Measurements from ENCODE around the gene MAK. TPM values are rescaled to one million over a fixed set of nuclear protein-coding genes. Genes with fewer than 3 reads are reported as not detected.

Gene MAK
- polyA plus RNA-seq, 1 donor from 2014 or later = not detected

DNA sequence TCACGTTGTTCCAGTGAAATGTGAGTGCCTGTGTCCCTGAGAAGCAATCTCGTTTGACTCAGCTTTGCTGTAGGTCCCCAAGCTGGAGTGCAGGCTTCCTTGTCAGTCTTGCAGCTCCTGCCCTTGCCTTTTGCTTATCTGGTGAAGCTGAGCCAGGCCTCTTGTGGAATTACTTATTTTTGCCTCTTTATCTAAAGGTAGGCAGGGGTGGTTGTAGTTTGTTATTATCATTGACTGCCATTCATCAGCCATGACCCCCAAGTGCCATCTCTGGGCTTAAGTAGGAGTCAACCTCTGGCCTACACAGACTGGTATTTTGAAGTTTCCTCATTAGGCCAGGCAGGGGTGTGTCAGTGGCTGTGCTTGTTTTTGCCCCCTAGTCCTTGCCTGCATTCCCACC is 88.6 kb downstream of the MAK start:
- no peak overlapping the region for H2AFZ ChIP-seq (ENCODE audit: low read depth, low read length)
- H3K4me3 ChIP-seq (ENCODE audit: low read length) = peak overlapping the region; percentile 82
- H3K9me3 ChIP-seq (ENCODE audit: low read length) = no peaks in the 10 kb centered on the region
- H3K9me2 ChIP-seq (ENCODE audit: insufficient read depth, low read length) = no peaks in the 10 kb centered on the region
- no peaks in the 10 kb centered on the region for H3K27me3 ChIP-seq (ENCODE audit: insufficient read depth, low read depth, low read length)
- H4K20me1 ChIP-seq (ENCODE audit: insufficient read depth) = no peaks in the 10 kb centered on the region
- H3F3A ChIP-seq (ENCODE audit: insufficient read depth, low read length, poor library complexity, severe bottlenecking) = no peaks in the 10 kb centered on the region
- peaks cover 4% of the 10 kb centered on the region for H3K36me3 ChIP-seq (ENCODE audit: insufficient read depth, low read length)
- no peak for TF ChIP-seq CTCF (IDR thresholded peaks at IDR 0.05; ENCODE audit: poor library complexity, severe bottlenecking)
- no peak for TF ChIP-seq EZH2 (IDR thresholded peaks at IDR 0.05; ENCODE audit: borderline replicate concordance, insufficient read depth, low read length, poor library complexity, severe bottlenecking)
- TF ChIP-seq RAD21 (conservative IDR thresholded peaks at IDR 0.05) = no peak
- TF ChIP-seq POLR2AphosphoS5 (IDR thresholded peaks at IDR 0.05) = no peak
- TF ChIP-seq SMC3 (conservative IDR thresholded peaks at IDR 0.05; ENCODE audit: poor library complexity) = no peak
- no peak for TF ChIP-seq TAF1 (IDR thresholded peaks at IDR 0.05; ENCODE audit: low read depth)
- TF ChIP-seq REST (IDR thresholded peaks at IDR 0.05; ENCODE audit: borderline replicate concordance) = no peak
- TF ChIP-seq EP300 (conservative IDR thresholded peaks at IDR 0.05; ENCODE audit: poor library complexity, severe bottlenecking) = no peak
- no peak for TF ChIP-seq MXI1 (conservative IDR thresholded peaks at IDR 0.05; ENCODE audit: poor library complexity, severe bottlenecking)
- peaks cover 19% of the 10 kb centered on the region for H3K79me2 ChIP-seq (replicated peaks; ENCODE audit: insufficient read depth, low read length)
- H3K4me2 ChIP-seq (ENCODE audit: low read length) = no peak overlapping the region
- H3K27ac ChIP-seq (ENCODE audit: low read length) = no peak overlapping the region
- H3K9ac ChIP-seq (ENCODE audit: low read length) = no peak overlapping the region

DNA sequence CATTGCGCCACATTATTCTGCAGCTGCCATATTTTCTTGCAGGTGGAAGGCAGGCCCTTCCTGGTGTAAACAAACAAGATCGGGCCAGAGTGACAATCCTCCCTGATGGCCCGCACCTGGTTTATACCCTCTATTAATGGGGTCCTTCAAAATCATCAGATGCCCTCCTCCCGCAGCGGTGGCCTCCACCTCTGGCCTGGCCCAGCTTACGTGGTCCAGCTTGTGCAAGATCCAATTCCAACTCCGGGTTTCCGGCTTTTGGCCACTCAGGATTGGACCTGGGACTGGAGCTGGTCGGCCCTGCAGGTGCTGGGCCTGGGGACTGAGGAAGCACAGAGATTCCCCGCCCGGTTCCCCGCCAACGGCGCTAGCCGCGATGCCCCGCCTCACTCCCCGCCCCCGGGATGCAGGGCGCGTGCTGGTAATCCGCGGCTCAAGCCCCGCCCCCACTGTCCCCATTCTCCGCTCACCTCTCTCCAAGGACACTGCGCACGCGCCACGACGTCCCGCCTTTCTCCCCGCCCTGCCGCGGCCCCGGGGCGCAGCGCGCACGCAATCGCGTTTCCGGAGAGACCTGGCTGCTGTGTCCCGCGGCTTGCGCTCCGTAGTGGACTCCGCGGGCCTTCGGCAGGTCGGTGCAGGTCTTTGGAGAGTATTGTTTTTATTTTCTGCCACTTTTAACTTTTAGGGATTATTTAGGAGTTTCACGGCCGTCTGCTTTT is 90.9 kb downstream of the MAK start, which contains the start of gene TMEM14B:
TSS of gene TMEM14B (plus strand) at position 555 of the 722 bp plus-strand sequence. CDS start 1,441 bp downstream, outside the sequence.
- peak within 1 kb of the TSS; percentile 79 for H3K27ac ChIP-seq (ENCODE audit: low read length)
- H3K4me2 ChIP-seq (ENCODE audit: low read length) = peak within 1 kb of the TSS; percentile 92
- no peaks in the 10 kb centered on the region for H3K9me3 ChIP-seq (ENCODE audit: low read length)
- H2AFZ ChIP-seq (ENCODE audit: low read depth, low read length) = peak within 1 kb of the TSS; percentile 99
- H4K20me1 ChIP-seq (ENCODE audit: insufficient read depth) = no peaks in the 10 kb centered on the region
- H3K27me3 ChIP-seq (ENCODE audit: insufficient read depth, low read depth, low read length) = no peaks in the 10 kb centered on the region
- peak within 1 kb of the TSS; percentile 82 for H3K4me3 ChIP-seq (ENCODE audit: low read length)
- TF ChIP-seq POLR2AphosphoS5 (IDR thresholded peaks at IDR 0.05) = peak; percentile 90
- no peak for TF ChIP-seq EZH2 (IDR thresholded peaks at IDR 0.05; ENCODE audit: borderline replicate concordance, insufficient read depth, low read length, poor library complexity, severe bottlenecking)
- TF ChIP-seq CTCF (IDR thresholded peaks at IDR 0.05; ENCODE audit: poor library complexity, severe bottlenecking) = no peak
- TF ChIP-seq MXI1 (conservative IDR thresholded peaks at IDR 0.05; ENCODE audit: poor library complexity, severe bottlenecking) = peak; percentile 73
- peak; percentile 17 for TF ChIP-seq EP300 (conservative IDR thresholded peaks at IDR 0.05; ENCODE audit: poor library complexity, severe bottlenecking)
- peak; percentile 45 for TF ChIP-seq SMC3 (conservative IDR thresholded peaks at IDR 0.05; ENCODE audit: poor library complexity)
- peak; percentile 22 for TF ChIP-seq REST (IDR thresholded peaks at IDR 0.05; ENCODE audit: borderline replicate concordance)
- peak; percentile 86 for TF ChIP-seq TAF1 (IDR thresholded peaks at IDR 0.05; ENCODE audit: low read depth)
- peak within 1 kb of the TSS; percentile 84 for H3K9ac ChIP-seq (ENCODE audit: low read length)
- H3K9me2 ChIP-seq (ENCODE audit: insufficient read depth, low read length) = no peaks in the 10 kb centered on the region
- H3K79me2 ChIP-seq (replicated peaks; ENCODE audit: insufficient read depth, low read length) = peaks cover 19% of the 10 kb centered on the region
- no peaks in the 10 kb centered on the region for H3K36me3 ChIP-seq (ENCODE audit: insufficient read depth, low read length)
- H3F3A ChIP-seq (ENCODE audit: insufficient read depth, low read length, poor library complexity, severe bottlenecking) = no peaks in the 10 kb centered on the region
